Adrenal gland (tissue), 12 donors: Measurements from ENCODE around the gene SMARCD3. TPM values are rescaled to one million over a fixed set of nuclear protein-coding genes. Genes with fewer than 3 reads are reported as not detected.

Experiments used
- DNase-seq, 7 donors: peaks; one replicate each; pipeline ENCODE4 v3.0.0-alpha.2; 2019 to 2020
- H3K27ac ChIP-seq, 5 donors: fragments of 200-600 bp; sonication (generic) in 4 of 5; 1 replicate in 3 of 5; 2 replicates in 2 of 5; pipeline versions ENCODE4 v1.5.1 to v1.8.0; 2016 to 2020; ENCODE audit warnings: mild to moderate bottlenecking in 1 of 5
- H3K27me3 ChIP-seq: fragments of 200-600 bp; 2 replicates; pipeline ENCODE4 v1.8.0; 2021
- H3K36me3 ChIP-seq, 2 donors: fragments of 200-600 bp; replicated peaks in 1 of 2; 1 replicate in 1 of 2; 2 replicates in 1 of 2; pipeline versions ENCODE4 v1.5.1 to v1.8.0; 2018 to 2022
- H3K4me1 ChIP-seq, 2 donors: fragments of 200-600 bp; replicated peaks in 1 of 2; 1 replicate in 1 of 2; 2 replicates in 1 of 2; pipeline versions ENCODE4 v1.5.1 to v1.8.0; 2018 to 2021
- H3K4me3 ChIP-seq, 4 donors: fragments of 200-600 bp; sonication (generic) in 3 of 4; one replicate each; pipeline ENCODE4 v1.5.1; 2016 to 2018
- H3K9me3 ChIP-seq, 3 donors: fragments of 200-600 bp; sonication (generic) in 1 of 3; replicated peaks in 1 of 3; 1 replicate in 2 of 3; 2 replicates in 1 of 3; pipeline versions ENCODE4 v1.5.1 to v1.8.0; 2016 to 2021
- POLR2A ChIP-seq, 2 donors: fragments of 450-650 bp; IDR thresholded peaks; one replicate each; pipeline ENCODE4 v1.6.1; 2017; ENCODE audit warnings: antibody characterized with exemption in 2 of 2, mild to moderate bottlenecking in 2 of 2, moderate library complexity in 1 of 2
- WGBS, 4 donors: extraction: QIAGEN DNeasy Blood & Tissue Kit in 2 of 4; methylation state at CpG; one replicate each; pipeline versions ENCODE4 v1.1.5 to v1.1.7; 2013 to 2017; 5-methylcytosine and 5-hydroxymethylcytosine counted together
- intact Hi-C, 2 donors: fragments of 100-400 bp; cut with DNase I; formaldehyde crosslinking; loops; one replicate each; pipeline versions ENCODE4 v1.14.1 to v1.15.0; 2022 to 2023
- polyA plus RNA-seq, 3 donors: library from polyadenylated mRNA; stranded (reverse); fragments of 200-250 nt in 2 of 3; fragments of 350-450 nt in 1 of 3; fragmentation: Illumina TruSeq in 1 of 3; extraction: RNeasy Lipid Tissue Mini Kit (QIAGEN cat#74804) in 1 of 3; gene quantifications; one replicate each; pipeline ENCODE4 v1.2.3, GENCODE V29; 2013 to 2014
- total RNA-seq, 9 donors: library from RNA; depleted of rRNA in 4 of 9; stranded (reverse); fragments of >200 nt in 4 of 9; fragments of 120-200 nt in 1 of 9; fragmentation: NEBNext Ultra II Directional in 1 of 9; extraction: Animal tissue kit (Norgen Biotek cat#: 25700) in 1 of 9; gene quantifications; one replicate each; pipeline versions ENCODE4 v1.1.0 to v1.2.4, GENCODE V29; 2013 to 2023
- TF ChIP-seq, protein P1 (sequence below), 6 experiments: fragments of 450-650 bp in 4 of 6; fragments of 200-600 bp in 2 of 6; sonication (generic) in 1 of 6; IDR thresholded peaks; 1 replicate in 5 of 6; 2 replicates in 1 of 6; pipeline versions ENCODE4 v1.5.1 to v1.8.0; 2016 to 2021; ENCODE audit warnings: antibody characterized with exemption in 6 of 6, mild to moderate bottlenecking in 2 of 6, moderate library complexity in 1 of 6
- donor health status: healthy with polysubstance abuse.
- donor health status: Bipolar disorder and iron deficiency.
- donor health status: DM: yes; HTN: yes; CAD: no.
- donor health status: DM: no; HTN: no; CAD: no.
- donor health status: DM: no; HTN: no; CAD: no.
- donor health status: DM: yes; HTN: yes; CAD: no.

The SMARCD3 gene
- total and polyA plus RNA-seq, 12 donors, result 46.4 to 194 (median 109) TPM

GRCh38 chr7:151244196-151244840 is 4.2 kb downstream of the SMARCD3 start:
- peak overlapping the region in 1 of 5 donors; percentile 10 for H3K27ac ChIP-seq
- peak in 5 of 7 donors; percentile 58 to 87 (median 65) for DNase-seq
- H3K36me3 ChIP-seq, result peaks cover 0 to 30% of the 10 kb centered on the region in 2 donors
- H3K9me3 ChIP-seq, result no peaks in the 10 kb centered on the region
- intact Hi-C loops, result no loop called here
- peaks cover 30 to 50% of the 10 kb centered on the region in 2 donors for H3K4me1 ChIP-seq
- H3K4me3 ChIP-seq, result peak overlapping the region in 1 of 4 donors; percentile 57
- no peaks in the 10 kb centered on the region for H3K27me3 ChIP-seq
- TF ChIP-seq, protein P1, sequence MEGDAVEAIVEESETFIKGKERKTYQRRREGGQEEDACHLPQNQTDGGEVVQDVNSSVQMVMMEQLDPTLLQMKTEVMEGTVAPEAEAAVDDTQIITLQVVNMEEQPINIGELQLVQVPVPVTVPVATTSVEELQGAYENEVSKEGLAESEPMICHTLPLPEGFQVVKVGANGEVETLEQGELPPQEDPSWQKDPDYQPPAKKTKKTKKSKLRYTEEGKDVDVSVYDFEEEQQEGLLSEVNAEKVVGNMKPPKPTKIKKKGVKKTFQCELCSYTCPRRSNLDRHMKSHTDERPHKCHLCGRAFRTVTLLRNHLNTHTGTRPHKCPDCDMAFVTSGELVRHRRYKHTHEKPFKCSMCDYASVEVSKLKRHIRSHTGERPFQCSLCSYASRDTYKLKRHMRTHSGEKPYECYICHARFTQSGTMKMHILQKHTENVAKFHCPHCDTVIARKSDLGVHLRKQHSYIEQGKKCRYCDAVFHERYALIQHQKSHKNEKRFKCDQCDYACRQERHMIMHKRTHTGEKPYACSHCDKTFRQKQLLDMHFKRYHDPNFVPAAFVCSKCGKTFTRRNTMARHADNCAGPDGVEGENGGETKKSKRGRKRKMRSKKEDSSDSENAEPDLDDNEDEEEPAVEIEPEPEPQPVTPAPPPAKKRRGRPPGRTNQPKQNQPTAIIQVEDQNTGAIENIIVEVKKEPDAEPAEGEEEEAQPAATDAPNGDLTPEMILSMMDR (IDR thresholded peaks at IDR 0.05), result peak; percentile 77 to 96 (median 81)
- TF ChIP-seq POLR2A (IDR thresholded peaks at IDR 0.05), result no peak
- WGBS, 4 donors, result 20 to 27% (median 23%) methylated on average over 9 to 10 of the region's 10 CpGs

DNA sequence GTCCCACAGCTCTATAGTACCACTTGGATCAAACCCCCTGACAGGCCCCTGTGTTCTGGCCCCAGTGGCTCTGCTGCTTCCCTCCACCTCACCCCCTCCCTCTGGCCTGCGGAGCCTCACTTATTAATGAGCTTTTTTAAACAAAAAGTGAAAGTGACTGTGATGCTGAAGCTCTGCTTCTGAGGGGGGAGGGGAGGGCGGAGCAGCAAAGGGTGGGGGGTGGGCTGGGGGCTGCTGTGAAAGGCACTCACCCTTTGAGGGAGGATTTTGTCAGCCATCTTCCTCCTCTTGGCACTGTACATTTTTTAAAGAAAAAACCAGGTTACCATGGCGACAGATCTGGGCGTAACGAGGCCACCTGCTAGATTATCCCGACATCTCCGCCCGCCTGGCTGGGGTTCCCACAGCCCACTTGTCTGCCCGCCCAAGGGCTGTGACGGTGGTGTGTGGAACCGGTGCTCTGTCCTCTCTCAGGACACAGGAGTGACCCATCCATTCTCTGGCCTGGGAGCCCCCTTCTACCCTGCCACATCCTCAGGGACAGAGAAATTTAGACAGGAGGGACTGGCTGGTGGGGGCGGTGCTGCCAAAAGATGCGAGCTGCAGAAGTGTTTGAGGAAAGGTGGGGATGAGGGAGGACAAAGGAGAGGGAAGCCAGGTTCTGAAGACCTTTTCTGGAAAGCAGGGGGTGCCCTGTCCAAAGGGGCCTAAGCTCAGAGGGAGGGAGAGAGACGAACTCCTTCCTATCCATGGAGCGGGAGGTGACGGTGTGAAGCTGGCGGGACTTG is 4.9 kb downstream of the SMARCD3 start:
- peaks cover 0 to 37% of the 10 kb centered on the region in 2 donors for H3K36me3 ChIP-seq

DNA sequence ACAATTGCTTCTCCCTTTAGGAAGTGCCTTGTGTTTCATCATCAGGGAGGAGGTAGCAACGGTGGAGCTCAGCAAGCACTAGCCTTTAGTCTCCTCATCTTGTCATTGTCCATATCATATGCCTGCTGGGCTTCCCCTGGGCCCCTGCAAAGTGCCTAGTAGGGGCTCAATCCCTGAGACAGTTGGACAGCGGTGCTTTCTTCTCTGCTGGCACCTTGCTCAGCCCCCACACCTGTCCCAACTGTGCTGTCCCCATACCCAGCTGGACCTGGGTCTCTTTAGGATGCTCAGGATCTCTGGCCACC is 5.5 kb downstream of the SMARCD3 start:
- WGBS, 4 donors, result 40 to 55% (median 50%) methylated on average over 2 of the region's 2 CpGs
- peak overlapping the region in 2 of 5 donors; percentile 10 to 44 for H3K27ac ChIP-seq
- no peaks in the 10 kb centered on the region for H3K9me3 ChIP-seq
- peaks cover 26 to 46% of the 10 kb centered on the region in 2 donors for H3K4me1 ChIP-seq
- no peaks in the 10 kb centered on the region for H3K27me3 ChIP-seq
- peaks cover 0 to 43% of the 10 kb centered on the region in 2 donors for H3K36me3 ChIP-seq
- intact Hi-C loops, result no loop called here
- no peak overlapping the region for H3K4me3 ChIP-seq
- no peak for DNase-seq
- TF ChIP-seq, protein P1 (IDR thresholded peaks at IDR 0.05), result no peak
- no peak for TF ChIP-seq POLR2A (IDR thresholded peaks at IDR 0.05)

More for the DNA sequence above, 4.9 kb downstream of the SMARCD3 start:
- peaks cover 26 to 46% of the 10 kb centered on the region in 2 donors for H3K4me1 ChIP-seq
- peak in 2 of 7 donors; percentile 38 to 75 for DNase-seq
- 38 to 48% (median 39%) methylated on average over 17 of the region's 17 CpGs for WGBS, 4 donors
- H3K9me3 ChIP-seq, result no peaks in the 10 kb centered on the region
- H3K27ac ChIP-seq, result peak overlapping the region in 2 of 5 donors; percentile 10 to 44
- intact Hi-C loops, result no loop called here
- H3K4me3 ChIP-seq, result no peak overlapping the region
- H3K27me3 ChIP-seq, result no peaks in the 10 kb centered on the region
- no peak for TF ChIP-seq POLR2A (IDR thresholded peaks at IDR 0.05)
- TF ChIP-seq, protein P1 (IDR thresholded peaks at IDR 0.05), result no peak
